Raji (cell line): ENCODE data around the gene BMS1.

Experiments used
- POLR2A ChIP-seq: IDR thresholded peaks from 2 replicates; pipeline ENCODE4 v1.6.1; 2011; ENCODE audit warnings: low read depth, low read length, control low read depth; ENCODE audit not compliant: insufficient read depth

Gene BMS1

DNA sequence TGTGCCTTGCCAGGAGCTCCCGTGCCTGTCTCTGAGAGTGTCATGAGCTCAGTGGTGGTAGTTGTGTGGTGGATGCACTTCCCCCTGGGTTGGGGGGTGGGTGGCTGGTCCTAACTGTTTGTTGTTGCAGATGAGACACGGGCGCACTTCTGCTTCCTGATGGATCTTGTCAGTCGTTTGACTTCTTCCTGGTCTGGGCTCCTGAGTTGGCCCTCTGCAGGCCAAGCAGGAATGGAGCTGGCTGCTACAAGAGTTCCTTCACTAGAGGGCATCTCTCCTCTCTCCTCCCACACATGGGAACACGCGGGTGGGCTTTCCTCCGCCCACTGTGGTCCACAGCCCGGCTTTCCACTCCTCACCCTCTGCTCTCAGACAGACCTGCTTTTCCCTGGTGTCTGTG lies 82.0 kb downstream of the BMS1 start:
- no peak for TF ChIP-seq POLR2A

DNA sequence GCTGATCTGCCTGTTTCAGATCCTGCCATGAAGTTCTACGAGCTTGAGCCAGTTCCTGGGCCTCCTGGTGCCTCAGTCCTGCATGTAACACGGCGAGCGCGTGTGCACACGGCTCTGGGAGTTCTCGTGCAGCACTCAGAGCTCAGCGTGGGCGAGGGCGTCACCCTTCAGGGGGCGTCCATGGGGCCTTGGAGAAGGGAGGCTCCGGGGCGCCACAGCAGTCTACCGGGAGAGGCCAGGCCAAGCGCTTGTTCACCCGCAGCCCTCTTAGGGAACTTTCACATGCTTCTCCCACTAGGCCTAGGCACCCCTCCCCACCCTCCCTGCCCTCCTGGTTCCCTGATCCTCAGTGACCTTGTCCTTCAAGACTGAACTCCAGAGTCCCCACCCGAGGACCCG lies 83.1 kb downstream of the BMS1 start:
- no peak for TF ChIP-seq POLR2A

DNA sequence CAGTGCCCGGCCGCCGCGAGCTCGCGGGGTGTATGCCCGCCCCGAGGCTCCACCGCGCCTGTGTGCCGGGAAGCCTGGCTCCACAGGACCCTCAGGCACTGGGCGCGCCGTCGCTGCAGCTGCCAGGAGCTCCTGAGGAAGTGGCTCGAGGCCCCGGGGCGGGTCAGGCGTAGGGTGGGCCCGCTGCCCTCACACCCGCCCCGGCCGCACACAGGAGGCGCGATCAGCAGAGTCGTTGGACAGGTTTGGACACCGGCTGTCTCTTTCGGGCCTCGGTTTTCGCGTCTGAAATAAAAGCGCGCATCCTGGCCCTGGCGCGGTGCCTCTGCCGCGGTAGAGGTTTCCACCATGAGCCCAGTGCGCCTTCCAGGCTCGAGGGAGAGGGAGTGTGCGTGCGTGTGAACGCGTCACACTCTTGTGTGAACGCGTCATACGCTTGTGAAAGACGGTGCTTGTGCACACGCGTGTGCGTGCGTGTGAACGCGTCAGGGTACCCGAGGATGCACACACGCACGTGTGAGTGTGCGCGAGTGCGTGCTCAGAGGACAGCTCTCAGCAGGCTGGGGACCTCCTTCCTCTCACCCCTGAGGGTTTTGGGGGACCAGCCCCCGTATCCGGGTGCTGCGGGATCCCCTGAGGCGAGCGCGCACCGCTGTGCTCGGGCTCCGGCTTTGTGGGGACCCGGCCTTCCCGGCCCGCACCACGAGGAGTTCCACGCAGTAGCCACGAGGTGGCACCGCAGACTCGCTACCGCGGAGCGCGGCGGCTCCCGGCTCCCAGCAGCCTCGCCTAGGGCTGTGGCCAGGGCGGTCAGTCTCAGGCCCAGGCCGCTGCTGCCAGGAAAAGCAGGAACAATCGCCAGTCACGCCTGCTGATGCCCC lies 83.8 kb downstream of the BMS1 start:
- TF ChIP-seq POLR2A: no peak

DNA sequence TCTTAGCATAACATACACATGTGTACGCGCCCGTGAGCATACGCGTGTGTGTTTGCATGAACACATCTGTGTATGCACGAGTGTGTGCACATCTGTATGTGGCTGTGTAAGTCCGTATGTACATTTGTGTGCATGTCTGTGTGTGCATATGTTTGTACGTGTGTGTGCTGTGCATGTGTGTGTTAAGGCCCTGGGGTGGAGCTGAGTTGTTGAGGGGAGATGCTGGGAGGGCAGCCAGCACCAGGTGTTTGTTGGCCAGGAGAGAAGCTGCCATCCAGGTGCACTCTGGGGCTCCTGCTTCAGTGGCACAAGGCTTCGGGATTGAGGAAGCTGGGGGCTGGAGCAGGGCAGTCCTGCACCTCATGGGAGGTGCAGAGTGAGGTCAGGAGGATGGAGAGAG lies 85.0 kb downstream of the BMS1 start:
- no peak for TF ChIP-seq POLR2A

DNA sequence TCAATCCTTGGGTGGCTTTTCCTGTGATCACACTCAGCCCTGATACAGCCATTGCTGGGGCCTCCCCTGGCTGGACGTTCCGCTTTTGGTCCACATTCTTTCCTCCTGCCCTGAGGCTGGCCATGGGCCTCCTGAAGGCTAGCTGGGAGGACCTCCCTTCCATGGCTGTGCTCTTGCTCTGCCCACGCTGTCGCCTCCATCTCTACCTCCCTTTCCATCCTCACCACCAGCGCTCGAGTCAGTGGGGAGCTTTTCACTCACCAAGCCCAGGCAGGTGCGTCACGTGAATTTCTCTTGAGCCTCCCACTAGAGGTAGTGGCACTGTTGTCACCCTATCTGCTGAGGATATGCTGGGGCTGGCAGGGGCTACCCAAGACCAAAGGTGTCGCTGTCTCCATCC lies 85.9 kb downstream of the BMS1 start:
- no peak for TF ChIP-seq POLR2A

DNA sequence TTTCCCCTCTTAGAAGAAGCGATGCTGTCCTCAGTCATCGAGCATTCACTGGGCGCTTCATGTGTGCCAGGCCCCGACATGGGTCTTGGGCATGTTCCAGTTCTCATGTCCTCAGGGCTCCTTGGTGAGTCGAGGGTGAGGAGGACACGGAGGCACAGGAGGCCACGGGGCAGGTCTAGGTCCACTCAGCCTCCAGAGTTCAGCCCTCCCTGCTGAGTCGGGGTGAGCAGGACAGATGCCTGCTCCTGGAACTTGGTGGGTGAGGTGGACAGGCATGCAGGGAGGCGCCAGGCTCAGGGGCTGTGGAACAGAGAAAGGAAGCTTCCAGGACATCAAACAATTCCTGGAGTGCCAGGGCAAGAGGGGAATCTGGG lies 87.4 kb downstream of the BMS1 start:
- no peak for TF ChIP-seq POLR2A

DNA sequence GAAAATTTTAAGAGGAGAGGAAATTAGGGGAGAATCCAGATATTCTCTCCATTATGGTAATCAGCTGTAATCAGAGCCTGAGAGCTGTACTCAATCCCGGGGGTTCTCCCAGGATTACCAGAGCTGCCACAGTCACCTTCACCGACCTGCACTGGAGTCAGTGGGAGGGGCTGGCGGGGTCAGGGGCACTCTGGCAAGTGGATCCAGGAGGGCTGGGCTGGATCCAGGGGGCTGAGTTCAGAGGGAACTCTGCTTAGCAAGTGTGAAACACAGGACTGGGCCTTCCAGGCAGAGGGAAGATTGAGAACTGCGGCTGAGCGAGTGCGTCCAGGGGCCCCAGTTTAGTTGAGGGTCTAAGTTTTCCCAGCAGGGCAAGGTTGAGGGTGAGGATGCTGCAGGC lies 89.2 kb downstream of the BMS1 start:
- no peak for TF ChIP-seq POLR2A

DNA sequence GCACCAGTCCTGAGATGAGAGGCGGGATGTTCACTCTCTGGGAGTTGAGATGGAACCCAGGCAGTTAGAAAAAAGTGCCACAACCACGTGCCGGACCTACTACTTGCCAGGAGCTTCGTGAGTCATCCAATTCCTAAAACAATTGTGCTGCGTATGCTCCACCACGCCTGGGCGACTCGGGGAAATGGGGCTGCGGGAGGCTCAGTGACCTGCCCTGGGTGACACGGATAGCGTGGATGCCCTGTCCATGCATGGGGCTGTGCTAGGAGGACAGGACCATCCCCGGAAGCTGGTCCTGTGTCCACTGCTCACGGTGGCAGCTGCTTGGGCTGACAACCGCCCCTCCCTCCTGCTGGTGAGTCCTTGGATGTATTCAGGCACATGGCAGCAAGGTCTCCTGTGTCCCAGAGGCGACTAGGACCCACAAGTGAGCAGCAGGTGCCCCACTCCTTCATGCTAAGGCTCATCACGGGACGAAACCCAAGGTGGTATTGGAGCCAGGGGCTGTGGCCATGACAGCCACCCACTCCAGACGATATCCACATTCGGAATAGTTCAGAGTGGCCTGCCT lies 90.4 kb downstream of the BMS1 start:
- no peak for TF ChIP-seq POLR2A

DNA sequence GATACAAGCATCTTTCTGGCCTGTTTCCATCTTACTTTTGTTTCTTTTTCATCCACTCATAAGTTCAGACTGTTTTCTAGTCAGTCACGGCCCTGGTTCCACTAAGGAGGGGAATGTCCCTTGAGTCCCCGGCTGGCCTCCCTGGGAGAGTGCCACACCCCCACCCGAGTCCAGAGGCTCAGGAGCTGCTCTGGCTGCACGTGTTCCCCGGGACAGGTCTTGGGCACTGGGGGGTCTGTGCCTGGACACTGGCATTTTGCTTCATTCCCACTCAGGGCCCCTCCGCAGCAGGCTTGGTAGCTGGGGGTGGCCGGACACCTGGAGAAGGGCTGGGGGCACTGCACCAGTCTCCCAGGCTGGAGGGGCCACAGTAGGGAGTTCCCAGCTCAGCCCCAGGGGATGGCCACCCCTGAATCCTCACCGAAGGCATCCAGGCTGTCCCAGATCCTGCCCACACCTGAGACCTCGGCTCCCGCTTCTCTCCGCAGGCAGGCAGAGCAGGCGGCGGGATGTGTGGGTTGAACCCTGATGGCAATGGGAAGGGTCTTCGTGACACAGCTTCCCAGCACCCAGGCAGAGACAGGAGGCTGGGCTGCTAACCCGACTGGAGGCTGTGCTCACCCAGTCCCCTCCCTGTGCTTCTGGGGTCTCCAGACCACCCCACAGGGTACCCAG lies 92.3 kb downstream of the BMS1 start:
- no peak for TF ChIP-seq POLR2A

DNA sequence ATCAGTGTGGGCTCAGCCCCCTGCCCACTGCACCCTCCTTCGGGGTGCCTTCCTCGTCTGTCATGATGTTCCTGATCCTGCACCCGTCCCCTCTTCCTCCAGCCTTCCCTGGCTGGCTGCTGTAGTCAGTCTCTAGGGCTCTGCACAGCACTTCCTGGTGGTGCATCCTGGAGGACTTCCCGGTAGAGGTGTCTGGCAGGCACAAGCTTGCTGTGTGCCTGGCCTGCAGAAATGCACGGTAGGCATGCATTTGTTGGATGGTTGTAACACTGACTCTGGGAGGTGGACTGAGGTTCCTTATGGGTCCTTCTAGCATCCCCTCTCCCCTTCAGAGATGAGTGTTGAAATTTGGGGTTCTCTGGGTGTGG lies 92.8 kb downstream of the BMS1 start:
- TF ChIP-seq POLR2A: no peak

DNA sequence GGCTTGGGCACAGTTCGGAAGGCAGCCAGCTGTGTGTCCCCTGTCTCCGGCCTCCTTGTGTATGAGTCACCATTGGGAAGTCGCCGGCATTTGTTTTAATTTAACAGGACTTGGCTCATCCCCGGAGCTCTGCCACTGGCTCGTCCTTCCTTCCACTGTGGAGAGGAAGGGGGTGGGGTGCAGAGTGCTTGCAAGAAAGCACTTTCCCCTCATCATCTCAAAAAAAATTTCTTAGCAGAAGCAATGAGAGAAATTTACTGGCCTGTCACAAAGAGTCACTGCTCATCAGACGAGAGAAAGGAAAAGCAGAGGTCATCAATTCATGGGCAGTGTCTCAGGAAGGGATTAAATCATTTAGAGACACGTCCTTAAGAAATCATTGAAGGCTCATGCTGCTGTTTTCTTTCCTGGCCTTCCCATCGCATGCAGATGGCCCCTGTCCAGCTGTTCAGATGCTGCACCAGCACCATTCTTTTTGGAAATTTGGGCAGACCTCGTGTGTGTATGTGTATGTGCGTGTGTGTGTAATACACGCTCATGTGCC lies 93.3 kb downstream of the BMS1 start:
- TF ChIP-seq POLR2A: no peak

DNA sequence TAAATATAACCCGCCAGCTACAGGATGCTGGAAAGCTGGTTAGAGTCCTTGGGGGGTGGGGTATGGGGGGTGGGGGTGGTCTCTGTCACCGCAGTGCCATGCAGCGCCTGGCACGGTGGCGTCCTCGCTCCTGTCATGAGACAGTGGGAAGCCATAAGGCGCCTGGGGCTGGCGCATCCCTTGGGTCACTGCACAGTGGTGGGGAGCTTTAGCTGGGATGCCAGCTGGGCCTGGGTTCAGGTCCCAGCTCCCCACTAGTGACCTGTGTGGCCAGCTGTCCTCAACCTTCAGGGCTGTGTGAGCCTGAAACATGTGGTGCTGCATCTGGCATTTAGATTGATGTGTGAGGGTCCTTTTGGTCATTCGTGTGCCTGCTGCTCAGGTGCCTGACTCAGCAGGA lies 93.9 kb downstream of the BMS1 start:
- no peak for TF ChIP-seq POLR2A

DNA sequence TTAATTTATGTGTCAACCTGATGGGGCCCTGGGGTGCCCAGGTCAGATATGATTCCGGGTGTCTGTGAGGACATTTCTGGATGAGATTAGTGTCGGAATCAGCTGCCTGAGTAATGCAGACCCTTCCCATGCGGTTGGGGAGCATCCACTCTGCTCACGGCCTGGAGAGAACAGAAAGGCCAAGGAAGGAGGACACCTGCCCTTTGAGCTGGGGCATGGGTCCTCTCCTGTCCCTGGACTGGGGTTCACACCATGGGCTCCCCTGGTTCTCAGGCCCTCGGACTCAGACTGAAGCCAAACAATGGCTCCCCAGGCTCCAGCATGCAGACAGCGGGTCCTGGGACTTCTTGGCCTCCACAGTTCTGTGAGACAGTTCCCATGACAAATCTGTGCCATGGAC lies 94.3 kb downstream of the BMS1 start:
- no peak for TF ChIP-seq POLR2A

DNA sequence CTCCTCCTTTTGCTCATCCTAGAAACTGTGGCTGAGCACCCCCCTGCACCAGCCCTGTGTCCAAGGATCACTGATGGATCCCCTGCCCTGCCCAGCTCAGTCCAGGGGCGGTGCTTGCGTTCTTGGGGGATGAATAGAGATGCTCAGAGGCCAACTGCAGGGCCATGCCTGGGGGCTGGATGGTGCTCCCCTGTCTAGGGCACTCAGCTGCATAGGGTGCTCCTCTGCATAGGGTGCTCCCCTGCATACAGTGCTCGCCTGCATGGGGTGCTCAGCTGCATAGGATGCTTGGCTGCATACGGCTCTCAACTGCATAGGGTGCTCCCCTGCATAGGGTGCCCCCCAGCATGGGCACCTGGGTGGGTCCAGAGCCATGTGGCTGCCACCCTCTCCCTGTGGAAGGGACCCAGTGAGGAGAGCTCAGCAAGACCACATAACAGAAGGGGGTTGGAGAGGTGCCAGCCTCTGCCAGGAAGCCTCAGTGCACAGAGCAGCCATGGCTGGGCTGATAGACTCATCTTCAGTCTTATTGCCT lies 95.0 kb downstream of the BMS1 start:
- TF ChIP-seq POLR2A: no peak

DNA sequence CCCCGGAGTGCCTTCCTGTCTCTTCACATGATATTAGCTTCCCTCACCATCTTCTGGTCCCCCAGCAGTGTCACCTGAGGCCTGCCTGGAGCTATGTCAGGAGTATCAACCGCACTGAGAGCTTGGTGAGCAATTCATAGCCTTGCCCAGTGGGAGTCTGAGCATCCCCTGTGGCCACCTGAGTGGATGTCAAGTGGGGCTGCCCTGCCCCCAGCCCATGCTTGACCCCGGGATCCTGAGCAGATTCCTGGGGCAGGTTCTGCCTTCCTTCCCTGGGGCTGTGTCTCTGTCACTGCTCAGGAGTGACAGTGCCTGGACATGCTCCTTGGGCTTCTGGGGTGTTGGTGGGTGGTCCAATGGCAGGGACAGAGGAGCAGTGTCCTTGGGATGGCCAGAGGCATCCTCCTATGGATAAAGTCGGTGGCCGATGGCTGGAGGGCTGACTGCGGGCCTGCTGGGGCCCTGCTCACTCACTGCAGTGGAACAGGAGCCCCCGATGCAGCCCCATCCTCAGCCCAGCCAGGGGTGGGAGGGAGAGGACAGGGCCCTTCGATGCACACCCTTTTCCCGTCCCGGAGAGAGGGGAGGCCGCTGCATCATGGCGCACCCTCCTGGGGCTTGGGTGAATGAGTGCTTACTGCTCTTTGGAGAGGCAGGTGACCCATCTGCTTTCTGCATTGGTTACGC lies 95.7 kb downstream of the BMS1 start:
- no peak for TF ChIP-seq POLR2A
